Measurements from ENCODE around the gene KSR2.

Gene KSR2

GRCh38 chr12:117574655-117575054 lies 394.1 kb downstream of the KSR2 start:
- H3K27ac ChIP-seq, result no peak overlapping the region
- no peak for TF ChIP-seq CTCF (conservative IDR thresholded peaks at IDR 0.05)

GRCh38 chr12:117572755-117573154 lies 396.0 kb downstream of the KSR2 start:
- TF ChIP-seq CTCF (conservative IDR thresholded peaks at IDR 0.05), result no peak
- no peak overlapping the region for H3K27ac ChIP-seq

- TF ChIP-seq CTCF (conservative IDR thresholded peaks at IDR 0.05), result no peak
Observed at GRCh38 chr12:117571321-117571720, 397.5 kb downstream of the KSR2 start.

GRCh38 chr12:117570608-117571007 lies 398.2 kb downstream of the KSR2 start:
- H3K27ac ChIP-seq, result no peak overlapping the region
- no peak for TF ChIP-seq CTCF (conservative IDR thresholded peaks at IDR 0.05)

More at GRCh38 chr12:117571321-117571720, 397.5 kb downstream of the KSR2 start:
- H3K27ac ChIP-seq, result no peak overlapping the region

- H3K27ac ChIP-seq, result no peak overlapping the region
- no peak for TF ChIP-seq CTCF (conservative IDR thresholded peaks at IDR 0.05)
Observed at GRCh38 chr12:117567644-117568216, 401.1 kb downstream of the KSR2 start.

GRCh38 chr12:117564881-117565280 lies 403.9 kb downstream of the KSR2 start:
- TF ChIP-seq CTCF (conservative IDR thresholded peaks at IDR 0.05), result no peak
- H3K27ac ChIP-seq, result no peak overlapping the region

GRCh38 chr12:117563706-117564105 lies 405.1 kb downstream of the KSR2 start:
- H3K27ac ChIP-seq, result no peak overlapping the region
- TF ChIP-seq CTCF (conservative IDR thresholded peaks at IDR 0.05), result no peak

Measured in VCaP (cell line).